Keratinocyte (primary cell): ENCODE results near the gene ECHDC3. TPM values are rescaled to one million over a fixed set of nuclear protein-coding genes. Genes with fewer than 3 reads are reported as not detected.

ENCODE experiments used
- DNase-seq: peaks from one replicate; pipeline ENCODE4 v3.0.0-alpha.2; 2011; ENCODE audit warnings: low read depth, missing footprints, low spot score
- FAIRE-seq: peaks from 2 replicates; lab custom pipeline; 2011; peaks lifted over from hg19 to GRCh38; lab: Jason Lieb, UNC
- H2AFZ ChIP-seq: 2 replicates; pipeline ENCODE4 v1.6.0; 2012; ENCODE audit warnings: low read length, control low read depth, inconsistent platforms; ENCODE audit not compliant: control insufficient read depth
- H3K27ac ChIP-seq: 2 replicates; pipeline ENCODE4 v1.5.1; 2011; ENCODE audit warnings: low read length; ENCODE audit not compliant: control insufficient read depth, insufficient read depth
- H3K27me3 ChIP-seq: 3 replicates; pipeline ENCODE4 v1.6.0; 2011; ENCODE audit warnings: low read length; ENCODE audit not compliant: control insufficient read depth, insufficient read depth; ENCODE audit errors: extremely low read depth
- H3K36me3 ChIP-seq, 2 experiments: 2 replicates in 1 of 2; 3 replicates in 1 of 2; pipeline ENCODE4 v1.5.1; 2011; ENCODE audit warnings: low read length in 2 of 2, mild to moderate bottlenecking in 1 of 2; ENCODE audit not compliant: control insufficient read depth in 2 of 2, insufficient read depth in 2 of 2; ENCODE audit errors: extremely low read depth in 1 of 2
- H3K4me1 ChIP-seq: 3 replicates; pipeline ENCODE4 v1.5.1; 2011; ENCODE audit warnings: low read length; ENCODE audit not compliant: control insufficient read depth, insufficient read depth; ENCODE audit errors: extremely low read depth
- H3K4me2 ChIP-seq: 3 replicates; pipeline ENCODE4 v1.6.0; 2011; ENCODE audit warnings: low read depth, low read length; ENCODE audit not compliant: control insufficient read depth, insufficient read depth; ENCODE audit errors: extremely low read depth
- H3K4me3 ChIP-seq, 3 experiments: fragments of 200-600 bp in 1 of 3; sonication (generic) in 1 of 3; 2 replicates in 2 of 3; 3 replicates in 1 of 3; pipeline ENCODE4 v1.5.1; 2011 to 2016; ENCODE audit warnings: low read length in 3 of 3, mild to moderate bottlenecking in 3 of 3, control low read depth in 2 of 3, inconsistent platforms in 1 of 3, low read depth in 1 of 3, mixed read lengths in 1 of 3, mixed run types in 1 of 3, moderate library complexity in 1 of 3; ENCODE audit not compliant: control insufficient read depth in 2 of 3, insufficient read depth in 2 of 3; ENCODE audit errors: extremely low read depth in 1 of 3
- H3K79me2 ChIP-seq: 2 replicates; pipeline ENCODE4 v1.6.0; 2012; ENCODE audit warnings: low read length; ENCODE audit not compliant: control insufficient read depth, insufficient read depth
- H3K9ac ChIP-seq: 3 replicates; pipeline ENCODE4 v1.6.0; 2011; ENCODE audit warnings: low read length; ENCODE audit not compliant: control insufficient read depth, insufficient read depth; ENCODE audit errors: extremely low read depth
- H3K9me1 ChIP-seq: 3 replicates; pipeline ENCODE4 v1.6.0; 2011; ENCODE audit warnings: low read length; ENCODE audit not compliant: control insufficient read depth, insufficient read depth; ENCODE audit errors: extremely low read depth
- H3K9me3 ChIP-seq: 2 replicates; pipeline ENCODE4 v1.5.1; 2012; ENCODE audit warnings: low read depth, low read length; ENCODE audit not compliant: control insufficient read depth
- H4K20me1 ChIP-seq: 3 replicates; pipeline ENCODE4 v1.6.0; 2011; ENCODE audit warnings: low read length; ENCODE audit not compliant: control insufficient read depth, insufficient read depth; ENCODE audit errors: extremely low read depth
- CTCF ChIP-seq, 3 experiments: IDR thresholded peaks in 1 of 3; conservative IDR thresholded peaks in 1 of 3; optimal IDR thresholded peaks in 1 of 3; 2 replicates in 2 of 3; 3 replicates in 1 of 3; pipeline versions ENCODE3 to v1.5.1; 2011; ENCODE audit warnings: low read length in 3 of 3, mild to moderate bottlenecking in 3 of 3, moderate library complexity in 2 of 3, control low read depth in 1 of 3, inconsistent platforms in 1 of 3; ENCODE audit not compliant: insufficient read depth in 2 of 3; ENCODE audit errors: extremely low read depth in 1 of 3
- EZH2 ChIP-seq: IDR thresholded peaks from one replicate; pipeline ENCODE4 v1.6.1; 2012; ENCODE audit warnings: inconsistent platforms, mild to moderate bottlenecking, low read length, moderate library complexity
- dilution Hi-C: fragments of 300-500 bp; cut with MboI; formaldehyde crosslinking; loops from one replicate; pipeline ENCODE4 v1.7.0; 2020; ENCODE audit warnings: low sequenced_read_pairs; ENCODE audit not compliant: extremely low pct_ligation_motif_present
- polyA plus RNA-seq, 5 experiments: library from polyadenylated mRNA; depleted of rRNA in 3 of 5; stranded (reverse) in 3 of 5; stranded (forward) in 1 of 5; unstranded in 1 of 5; fragments of >200 nt; gene quantifications; 1 replicate in 1 of 5; 2 replicates in 3 of 5; 3 replicates in 1 of 5; pipeline versions ENCODE4 v1.2.1 to v1.2.3, GENCODE V29; 2011 to 2012; ENCODE audit warnings: missing spikeins in 2 of 5, low read depth in 1 of 5, low replicate concordance in 1 of 5

Gene ECHDC3
- polyA plus RNA-seq, 1 donor (not counting 4 experiments of a cell fraction or from before 2014, with no cell fraction given), result 3.5 TPM

GRCh38 chr10:11702264-11702663, 39.9 kb upstream of the ECHDC3 start:
- H3K9me1 ChIP-seq, result no peaks in the 10 kb centered on the region
- no peaks in the 10 kb centered on the region for H3K27me3 ChIP-seq
- H2AFZ ChIP-seq, result no peak overlapping the region
- no peaks in the 10 kb centered on the region for H3K36me3 ChIP-seq
- TF ChIP-seq EZH2, result no peak
- DNase-seq (no peak), FAIRE-seq (no peak)
- no peak overlapping the region for H3K4me2 ChIP-seq
- no peaks in the 10 kb centered on the region for H3K79me2 ChIP-seq
- no peaks in the 10 kb centered on the region for H4K20me1 ChIP-seq
- no peak overlapping the region for H3K9ac ChIP-seq
- no peaks in the 10 kb centered on the region for H3K9me3 ChIP-seq
- no peaks in the 10 kb centered on the region for H3K4me1 ChIP-seq
- dilution Hi-C loops, result no loop called here
- H3K4me3 ChIP-seq, result no peak overlapping the region
- no peak overlapping the region for H3K27ac ChIP-seq

- Histone ChIP-seq H4K20me1 (no peaks in the 10 kb centered on the region), H3K4me3 (no peak overlapping the region), H2AFZ (no peak overlapping the region)
Observed at GRCh38 chr10:11704092-11704491, 38.1 kb upstream of the ECHDC3 start.

More at GRCh38 chr10:11704092-11704491, 38.1 kb upstream of the ECHDC3 start:
- no peaks in the 10 kb centered on the region for H3K79me2 ChIP-seq
- H3K9me1 ChIP-seq, result no peaks in the 10 kb centered on the region
- dilution Hi-C loops, result no loop called here
- no peak overlapping the region for H3K27ac ChIP-seq
- no peak for TF ChIP-seq CTCF (optimal IDR thresholded peaks at IDR 0.05 in 1 of 3, IDR thresholded peaks at IDR 0.05 in 1 of 3, conservative IDR thresholded peaks at IDR 0.05 in 1 of 3; ENCODE audit: extremely low read depth in 1 of 3, insufficient read depth in 2 of 3, low read length in 3 of 3)
- no peak for TF ChIP-seq EZH2
- H3K27me3 ChIP-seq, result peaks cover 5% of the 10 kb centered on the region
- H3K9me3 ChIP-seq, result no peaks in the 10 kb centered on the region
- DNase-seq (no peak), FAIRE-seq (no peak)
- no peak overlapping the region for H3K4me2 ChIP-seq
- no peaks in the 10 kb centered on the region for H3K4me1 ChIP-seq
- H3K9ac ChIP-seq, result no peak overlapping the region
- H3K36me3 ChIP-seq, result no peaks in the 10 kb centered on the region
